Fibroblast of skin of left quadriceps (primary cell): Measurements from ENCODE around the gene TPRA1.

Experiments
- DNase-seq, 2 experiments: peaks; one replicate each; pipeline ENCODE4 v3.0.0-alpha.2; 2013; ENCODE audit warnings: low read depth in 2 of 2

Gene TPRA1

GRCh38 chr3:127590282-127590592 lies 296 bp downstream of the TPRA1 start:
- no peak for DNase-seq

- no peak for DNase-seq
These were observed 792 bp downstream of the TPRA1 start for GRCh38 chr3:127589600-127590281.

GRCh38 chr3:127588806-127589577 lies 1.5 kb downstream of the TPRA1 start:
- DNase-seq, result peak; percentile 12 to 22

GRCh38 chr3:127587876-127588275 lies 2.7 kb downstream of the TPRA1 start:
- no peak for DNase-seq

- no peak for DNase-seq
These were observed 4.6 kb downstream of the TPRA1 start for GRCh38 chr3:127585813-127586413.

- no peak for DNase-seq
These were observed 5.2 kb downstream of the TPRA1 start for GRCh38 chr3:127585163-127585812.

- no peak for DNase-seq
These were observed 5.8 kb downstream of the TPRA1 start for GRCh38 chr3:127584734-127585133.

GRCh38 chr3:127580327-127581060 lies 10.0 kb downstream of the TPRA1 start:
- no peak for DNase-seq

- DNase-seq, result no peak
These were observed 11.7 kb downstream of the TPRA1 start for GRCh38 chr3:127578802-127579201.

- DNase-seq, result no peak
These were observed 12.4 kb downstream of the TPRA1 start for GRCh38 chr3:127578168-127578567.

- DNase-seq, result no peak
These were observed 13.1 kb downstream of the TPRA1 start for GRCh38 chr3:127577448-127577847.

GRCh38 chr3:127574880-127575878 lies 15.4 kb downstream of the TPRA1 start:
- peak; percentile 79 to 83 for DNase-seq

- DNase-seq, result no peak
These were observed 16.6 kb downstream of the TPRA1 start for GRCh38 chr3:127573912-127574311.

GRCh38 chr3:127573401-127573800 lies 17.1 kb downstream of the TPRA1 start:
- DNase-seq, result no peak

GRCh38 chr3:127572735-127573134 lies 17.8 kb downstream of the TPRA1 start:
- DNase-seq, result no peak

GRCh38 chr3:127572186-127572585 lies 18.3 kb downstream of the TPRA1 start:
- no peak for DNase-seq

GRCh38 chr3:127570520-127570919 lies 20.0 kb downstream of the TPRA1 start:
- no peak for DNase-seq

GRCh38 chr3:127569160-127569559 lies 21.4 kb downstream of the TPRA1 start:
- no peak for DNase-seq

GRCh38 chr3:127568586-127568985 lies 21.9 kb downstream of the TPRA1 start:
- DNase-seq, result no peak

GRCh38 chr3:127566833-127567232 lies 23.7 kb downstream of the TPRA1 start:
- no peak for DNase-seq

- no peak for DNase-seq
These were observed 24.8 kb downstream of the TPRA1 start for GRCh38 chr3:127565711-127566110.
